Ovary (tissue), 9 donors: ENCODE results near the gene COL11A2. TPM values are rescaled to one million over a fixed set of nuclear protein-coding genes. Genes with fewer than 3 reads are reported as not detected.
A peak's percentile ranks its signal among the peaks of the same experiment; 100 is the strongest.

ENCODE experiments used
- DNase-seq, 5 donors: peaks; one replicate each; pipeline ENCODE4 v3.0.0-alpha.2; 2019 to 2020
- H3K27ac ChIP-seq, 2 donors: fragments of 200-600 bp; one replicate each; pipeline versions ENCODE4 v1.5.1 to v1.8.0; 2019 to 2022
- H3K27me3 ChIP-seq: fragments of 200-600 bp; one replicate; pipeline ENCODE4 v1.8.0; 2022
- H3K36me3 ChIP-seq: fragments of 200-600 bp; sonication (generic); one replicate; pipeline ENCODE4 v1.5.1; 2019
- H3K4me1 ChIP-seq: one replicate; pipeline ENCODE4 v1.8.1; 2013; ENCODE audit warnings: mild to moderate bottlenecking, moderate library complexity; ENCODE audit not compliant: insufficient read depth
- H3K4me3 ChIP-seq: fragments of 200-600 bp; sonication (generic); one replicate; pipeline ENCODE4 v1.5.1; 2017
- H3K9me3 ChIP-seq, 2 donors: fragments of 200-600 bp in 1 of 2; sonication (generic) in 1 of 2; one replicate each; pipeline versions ENCODE4 v1.5.1 to v1.8.1; 2013 to 2019; ENCODE audit warnings: mild to moderate bottlenecking in 1 of 2, moderate library complexity in 1 of 2
- CTCF ChIP-seq, 3 donors: fragments of 450-650 bp in 2 of 3; fragments of 200-600 bp in 1 of 3; IDR thresholded peaks; one replicate each; pipeline versions ENCODE4 v1.5.1 to v1.8.0; 2016 to 2022; ENCODE audit warnings: antibody characterized with exemption in 3 of 3, mild to moderate bottlenecking in 1 of 3
- EP300 ChIP-seq: sonication (generic); formaldehyde crosslinking; IDR thresholded peaks from one replicate; pipeline ENCODE4 v1.6.1; 2017; ENCODE audit warnings: antibody characterized with exemption
- POLR2A ChIP-seq: fragments of 450-650 bp; IDR thresholded peaks from one replicate; pipeline ENCODE4 v1.6.1; 2017; ENCODE audit warnings: antibody characterized with exemption, mild to moderate bottlenecking, moderate library complexity
- WGBS, 3 donors: extraction: QIAGEN DNeasy Blood & Tissue Kit in 1 of 3; methylation state at CpG; one replicate each; pipeline versions ENCODE4 v1.1.5 to v1.1.7; 2013 to 2017; 5-methylcytosine and 5-hydroxymethylcytosine counted together
- intact Hi-C, 4 donors: fragments of 100-400 bp; cut with DNase I; formaldehyde crosslinking; loops; one replicate each; pipeline versions ENCODE4 v1.11.0 to v1.15.1; 2022 to 2023
- microRNA counts: library from miRNA; unstranded; fragments of <30 nt; microRNA quantifications from one replicate; lab custom pipeline; 2016
- microRNA-seq, 3 donors: library from miRNA; unstranded; fragments of <30 nt; microRNA quantifications; one replicate each; pipeline versions ENCODE4 to v1.2.0, GENCODE V29; 2019 to 2020
- polyA plus RNA-seq, 2 donors: library from polyadenylated mRNA; stranded (reverse); fragments of 200-250 nt in 1 of 2; fragments of 350-450 nt in 1 of 2; fragmentation: Illumina TruSeq in 1 of 2; extraction: RNeasy Lipid Tissue Mini Kit (QIAGEN cat#74804) in 1 of 2; gene quantifications; one replicate each; pipeline ENCODE4 v1.2.3, GENCODE V29; 2013 to 2014
- small RNA-seq: library from RNA; depleted of rRNA; stranded (forward); fragments of <200 nt; gene quantifications from one replicate; pipeline ENCODE3, GENCODE V24; 2016
- total RNA-seq, 7 donors: library from RNA; depleted of rRNA in 2 of 7; stranded (reverse); fragments of >200 nt in 2 of 7; fragmentation: NEBNext Ultra II Directional in 3 of 7; extraction: Animal tissue kit (Norgen Biotek cat#: 25700) in 3 of 7; gene quantifications; one replicate each; pipeline versions ENCODE4 v1.1.0 to v1.2.4, GENCODE V29; 2016 to 2023
- donor health status: DM: no; HTN: no; CAD: no; lungs with moderate emphysema.
- donor health status: DM: no; HTN: no; CAD: no.
- donor health status: Bipolar disorder and iron deficiency.
- donor health status: DM: yes; HTN: yes; CAD: no.
- donor health status: DM: no; HTN: no; CAD: no.
- donor health status: DM: yes; HTN: yes; CAD: no.

COL11A2 gene
- total and polyA plus RNA-seq, 9 donors, result 0.52 to 1.2 (median 0.92) TPM

GRCh38 chr6:33116841-33117711 is 75.2 kb downstream of the COL11A2 start:
- no peak overlapping the region for H3K4me3 ChIP-seq
- intact Hi-C loops, result no loop called here
- H3K4me1 ChIP-seq, result no peaks in the 10 kb centered on the region
- no peaks in the 10 kb centered on the region for H3K36me3 ChIP-seq
- no peaks in the 10 kb centered on the region for H3K27me3 ChIP-seq
- DNase-seq, result no peak
- no peak for TF ChIP-seq EP300
- TF ChIP-seq CTCF (IDR thresholded peaks at IDR 0.05), result no peak
- no peak for TF ChIP-seq POLR2A
- no peaks in the 10 kb centered on the region for H3K9me3 ChIP-seq
- H3K27ac ChIP-seq, result no peak overlapping the region
- 3 to 5% (median 4%) methylated on average over 32 of the region's 32 CpGs for WGBS, 3 donors

DNA sequence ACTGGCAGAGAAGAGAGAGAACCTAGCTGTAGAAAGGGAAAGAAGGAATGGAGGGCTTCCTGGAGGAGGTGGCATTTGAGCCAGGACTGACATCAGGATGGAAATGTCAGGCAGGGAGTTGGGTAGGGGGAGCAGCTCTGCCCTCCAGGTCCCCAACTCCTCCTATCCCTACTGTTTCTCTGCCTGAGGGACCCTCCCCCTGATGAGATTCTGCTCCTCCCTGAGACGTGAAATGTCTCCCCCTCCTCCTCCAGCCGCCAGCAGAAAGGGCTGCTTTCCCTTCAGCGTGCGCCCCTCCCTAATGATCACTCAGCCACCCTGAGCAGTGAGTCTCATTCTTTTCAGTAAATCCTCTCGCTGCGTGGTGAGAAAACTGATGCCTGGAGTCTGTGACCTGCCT is 75.8 kb downstream of the COL11A2 start:
- intact Hi-C loops, result no loop called here

GRCh38 chr6:33114406-33114805 is 77.9 kb downstream of the COL11A2 start:
- H3K36me3 ChIP-seq, result no peaks in the 10 kb centered on the region
- no peak for DNase-seq
- no peak for TF ChIP-seq CTCF (IDR thresholded peaks at IDR 0.05)
- TF ChIP-seq POLR2A, result no peak
- TF ChIP-seq EP300, result no peak
- H3K27ac ChIP-seq, result no peak overlapping the region
- H3K9me3 ChIP-seq, result no peaks in the 10 kb centered on the region
- no peaks in the 10 kb centered on the region for H3K4me1 ChIP-seq
- intact Hi-C loops, result no loop called here
- H3K4me3 ChIP-seq, result no peak overlapping the region
- no peaks in the 10 kb centered on the region for H3K27me3 ChIP-seq

More for the DNA sequence above, 75.8 kb downstream of the COL11A2 start:
- H3K36me3 ChIP-seq, result no peaks in the 10 kb centered on the region
- DNase-seq, result no peak
- WGBS, 3 donors, result 0 to 6% (median 5%) methylated on average over 6 of the region's 6 CpGs
- no peak for TF ChIP-seq EP300
- no peak for TF ChIP-seq CTCF (IDR thresholded peaks at IDR 0.05)
- TF ChIP-seq POLR2A, result no peak
- H3K27ac ChIP-seq, result no peak overlapping the region
- H3K9me3 ChIP-seq, result no peaks in the 10 kb centered on the region
- no peak overlapping the region for H3K4me3 ChIP-seq
- no peaks in the 10 kb centered on the region for H3K4me1 ChIP-seq
- no peaks in the 10 kb centered on the region for H3K27me3 ChIP-seq

DNA sequence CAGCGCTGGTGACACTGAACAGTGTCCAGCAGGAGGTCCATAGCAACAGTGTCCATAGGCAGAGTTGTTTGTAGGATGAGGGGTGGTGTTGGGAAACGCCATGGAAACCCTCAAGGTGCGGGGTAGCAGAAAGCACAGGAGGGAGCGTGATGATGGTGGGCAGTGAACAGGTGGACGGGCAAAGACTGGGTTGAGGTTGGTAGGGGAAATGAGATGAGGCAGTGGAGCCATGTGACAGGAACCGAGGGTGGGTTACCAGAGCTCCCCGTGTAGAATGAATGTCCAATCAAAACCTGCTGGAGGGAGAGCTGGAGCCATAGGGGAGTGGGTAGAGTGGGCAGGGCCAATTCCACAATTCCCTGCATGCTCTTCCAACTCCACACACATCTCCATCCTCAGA is 78.5 kb downstream of the COL11A2 start:
- Histone ChIP-seq H3K9me3 (no peaks in the 10 kb centered on the region), H3K4me3 (no peak overlapping the region), H3K27me3 (no peaks in the 10 kb centered on the region), H3K4me1 (no peaks in the 10 kb centered on the region), H3K36me3 (no peaks in the 10 kb centered on the region), H3K27ac (no peak overlapping the region)
- 56 to 68% (median 62%) methylated on average over 7 of the region's 7 CpGs for WGBS, 3 donors
- intact Hi-C loops, result no loop called here
- TF ChIP-seq POLR2A (no peak), CTCF (IDR thresholded peaks at IDR 0.05) (no peak), EP300 (no peak)
- no peak for DNase-seq

MicroRNA genes within 50 kb of the gene (microRNA counts, 767-probe panel; counts per million panel counts)
- microRNA hsa-miR-219-1-3p (lab: Ali Mortazavi, UCI) (530 counts per million, percentile 78 among the panel's probes with 10 or more counts), microRNA hsa-miR-219-5p (lab: Ali Mortazavi, UCI) (530 counts per million, percentile 78 among the panel's probes with 10 or more counts)

Small RNA genes within 50 kb of the gene (microRNA-seq; reads per million reads assigned to microRNA genes)
- gene MIR219A1, result 3.4 to 5.4 (median 4.5) reads per million in 3 donors

Small RNA genes within 50 kb of the gene (small RNA-seq; reads per million reads assigned to genes)
- gene MIR219A1, result 1.7 reads per million, percentile 69 among the genes with 10 or more reads in this experiment
- not detected for gene RNY4P10

Other genes with a start within 250 kb of the COL11A2 start
- 10 to 100 TPM in 6 of 7 donors, 1 to 10 TPM in 1; 5.7 to 50.4 (median 18.5) TPM for gene HLA-DMA, start 239.4 kb downstream of the COL11A2 start, total RNA-seq
- 100 to 1,000 TPM in 1 of 2 donors, 10 to 100 TPM in 1; 19.2 to 162 TPM for gene HLA-DMA, start 239.4 kb downstream of the COL11A2 start, polyA plus RNA-seq
- 100 to 1,000 TPM; 106 to 196 (median 163) TPM for gene BRD2, start 223.9 kb downstream of the COL11A2 start, total RNA-seq
- gene BRD2, start 223.9 kb downstream of the COL11A2 start, polyA plus RNA-seq, result 100 to 1,000 TPM; 128 to 301 TPM
- 10 to 100 TPM in 1 of 7 donors, 1 to 10 TPM in 6; 1.1 to 17.3 (median 6.4) TPM for gene HLA-DOA, start 182.9 kb downstream of the COL11A2 start, total RNA-seq
- gene HLA-DOA, start 182.9 kb downstream of the COL11A2 start, polyA plus RNA-seq, result 10 to 100 TPM in 1 of 2 donors, 1 to 10 TPM in 1; 2.5 to 25.3 TPM
- 10 to 100 TPM; 11.8 to 62.0 (median 46.8) TPM for gene HLA-DPA1, start 118.8 kb downstream of the COL11A2 start, total RNA-seq
- gene HLA-DPA1, start 118.8 kb downstream of the COL11A2 start, polyA plus RNA-seq, result 100 to 1,000 TPM in 1 of 2 donors, 10 to 100 TPM in 1; 26.7 to 304 TPM
- 10 to 100 TPM; 19.4 to 85.8 (median 44.7) TPM for gene HLA-DPB1, start 116.5 kb downstream of the COL11A2 start, total RNA-seq
- 100 to 1,000 TPM in 1 of 2 donors, 10 to 100 TPM in 1; 39.5 to 120 TPM for gene HLA-DPB1, start 116.5 kb downstream of the COL11A2 start, polyA plus RNA-seq
- gene RXRB, start 8.2 kb upstream of the COL11A2 start, total RNA-seq, result 10 to 100 TPM; 19.8 to 54.0 (median 48.5) TPM
- gene RXRB, start 8.2 kb upstream of the COL11A2 start, polyA plus RNA-seq, result 10 to 100 TPM; 40.9 to 42.1 TPM
- gene SLC39A7, start 8.4 kb upstream of the COL11A2 start, total RNA-seq, result 10 to 100 TPM; 27.4 to 73.7 (median 61.2) TPM
- gene SLC39A7, start 8.4 kb upstream of the COL11A2 start, polyA plus RNA-seq, result 10 to 100 TPM; 54.0 to 80.0 TPM
- gene HSD17B8, start 12.2 kb upstream of the COL11A2 start, total RNA-seq, result 10 to 100 TPM in 2 of 7 donors, 1 to 10 TPM in 5; 4.0 to 18.4 (median 7.7) TPM
- 10 to 100 TPM in 1 of 2 donors, 1 to 10 TPM in 1; 9.4 to 10.3 TPM for gene HSD17B8, start 12.2 kb upstream of the COL11A2 start, polyA plus RNA-seq
- gene RING1, start 16.0 kb upstream of the COL11A2 start, total RNA-seq, result 10 to 100 TPM; 20.7 to 70.6 (median 52.3) TPM
- 10 to 100 TPM; 37.3 to 51.7 TPM for gene RING1, start 16.0 kb upstream of the COL11A2 start, polyA plus RNA-seq
- gene VPS52, start 79.4 kb upstream of the COL11A2 start, total RNA-seq, result 10 to 100 TPM; 24.0 to 55.6 (median 45.2) TPM
- 10 to 100 TPM; 39.5 to 56.7 TPM for gene VPS52, start 79.4 kb upstream of the COL11A2 start, polyA plus RNA-seq
- gene RPS18, start 79.6 kb upstream of the COL11A2 start, total RNA-seq, result 1,000 to 10,000 TPM; 4,177 to 8,845 (median 4,854) TPM
- gene RPS18, start 79.6 kb upstream of the COL11A2 start, polyA plus RNA-seq, result over 10,000 TPM in 1 of 2 donors, 1,000 to 10,000 TPM in 1; 6,405 to 11,953 TPM
- gene B3GALT4, start 84.7 kb upstream of the COL11A2 start, total RNA-seq, result 10 to 100 TPM in 2 of 7 donors, 1 to 10 TPM in 5; 4.3 to 10.6 (median 6.9) TPM
- 1 to 10 TPM; 2.7 to 7.4 TPM for gene B3GALT4, start 84.7 kb upstream of the COL11A2 start, polyA plus RNA-seq
- gene WDR46, start 96.8 kb upstream of the COL11A2 start, total RNA-seq, result 10 to 100 TPM; 29.1 to 58.5 (median 35.0) TPM
- 10 to 100 TPM; 25.5 to 27.0 TPM for gene WDR46, start 96.8 kb upstream of the COL11A2 start, polyA plus RNA-seq
- gene PFDN6, start 97.1 kb upstream of the COL11A2 start, total RNA-seq, result 10 to 100 TPM in 6 of 7 donors, 1 to 10 TPM in 1; 9.8 to 46.8 (median 42.0) TPM
- gene PFDN6, start 97.1 kb upstream of the COL11A2 start, polyA plus RNA-seq, result 10 to 100 TPM; 80.3 to 83.0 TPM
- gene RGL2, start 106.5 kb upstream of the COL11A2 start, total RNA-seq, result 10 to 100 TPM; 41.4 to 82.0 (median 64.9) TPM
- 10 to 100 TPM; 26.9 to 66.0 TPM for gene RGL2, start 106.5 kb upstream of the COL11A2 start, polyA plus RNA-seq
- gene TAPBP, start 121.6 kb upstream of the COL11A2 start, total RNA-seq, result 100 to 1,000 TPM in 1 of 7 donors, 10 to 100 TPM in 6; 33.7 to 121 (median 66.9) TPM
- 10 to 100 TPM; 24.4 to 40.5 TPM for gene TAPBP, start 121.6 kb upstream of the COL11A2 start, polyA plus RNA-seq
- 10 to 100 TPM; 17.9 to 38.0 (median 26.1) TPM for gene ZBTB22, start 125.3 kb upstream of the COL11A2 start, total RNA-seq
- 10 to 100 TPM; 13.7 to 26.5 TPM for gene ZBTB22, start 125.3 kb upstream of the COL11A2 start, polyA plus RNA-seq
- 10 to 100 TPM; 18.8 to 38.9 (median 33.4) TPM for gene DAXX, start 130.5 kb upstream of the COL11A2 start, total RNA-seq
- 10 to 100 TPM; 30.8 to 81.5 TPM for gene DAXX, start 130.5 kb upstream of the COL11A2 start, polyA plus RNA-seq
- gene KIFC1, start 199.4 kb upstream of the COL11A2 start, total RNA-seq, result 1 to 10 TPM in 6 of 7 donors, under 1 TPM in 1; 0.60 to 3.9 (median 2.2) TPM
- 1 to 10 TPM; 1.7 to 2.3 TPM for gene KIFC1, start 199.4 kb upstream of the COL11A2 start, polyA plus RNA-seq
- 100 to 1,000 TPM in 5 of 7 donors, 10 to 100 TPM in 2; 94.3 to 182 (median 123) TPM for gene PHF1, start 218.5 kb upstream of the COL11A2 start, total RNA-seq
- 100 to 1,000 TPM in 1 of 2 donors, 10 to 100 TPM in 1; 80.7 to 179 TPM for gene PHF1, start 218.5 kb upstream of the COL11A2 start, polyA plus RNA-seq
- 100 to 1,000 TPM; 125 to 238 (median 177) TPM for gene CUTA, start 225.6 kb upstream of the COL11A2 start, total RNA-seq
- 100 to 1,000 TPM; 173 to 250 TPM for gene CUTA, start 225.6 kb upstream of the COL11A2 start, polyA plus RNA-seq
- 10 to 100 TPM; 17.5 to 60.0 (median 43.1) TPM for gene SYNGAP1, start 227.6 kb upstream of the COL11A2 start, total RNA-seq
- gene SYNGAP1, start 227.6 kb upstream of the COL11A2 start, polyA plus RNA-seq, result 10 to 100 TPM; 14.6 to 29.8 TPM